H9 (cell line): Measurements from ENCODE around the gene PPFIBP1. TPM values are rescaled to one million over a fixed set of nuclear protein-coding genes. Genes with fewer than 3 reads are reported as not detected.

Source experiments
- DNase-seq: peaks from one replicate; pipeline ENCODE4 v3.0.0-alpha.2; 2017
- H2AFZ ChIP-seq: one replicate; pipeline ENCODE4 v1.6.1; 2013; ENCODE audit warnings: mild to moderate bottlenecking, low read length, control low read depth, moderate library complexity
- H2AK5ac ChIP-seq: 2 replicates; pipeline ENCODE4 v1.6.1; 2013; ENCODE audit warnings: low read length, control low read depth, mixed read lengths; ENCODE audit not compliant: insufficient read length
- H2BK120ac ChIP-seq: one replicate; pipeline ENCODE4 v1.6.1; 2013; ENCODE audit warnings: low read depth, mild to moderate bottlenecking, low read length, control low read depth, inconsistent platforms; ENCODE audit not compliant: poor library complexity, severe bottlenecking
- H2BK12ac ChIP-seq: 2 replicates; pipeline ENCODE4 v1.6.1; 2013; ENCODE audit warnings: low read length, control low read depth, mixed read lengths, low read depth; ENCODE audit not compliant: insufficient read length
- H2BK15ac ChIP-seq: 2 replicates; pipeline ENCODE4 v1.6.1; 2013; ENCODE audit warnings: low read depth, low read length, control low read depth
- H2BK20ac ChIP-seq: one replicate; pipeline ENCODE4 v1.6.1; 2013; ENCODE audit warnings: low read depth, mild to moderate bottlenecking, low read length, control low read depth, inconsistent platforms; ENCODE audit not compliant: poor library complexity, severe bottlenecking
- H2BK5ac ChIP-seq: 2 replicates; pipeline ENCODE4 v1.6.1; 2013; ENCODE audit warnings: low read length, control low read depth, mixed read lengths; ENCODE audit not compliant: insufficient read length
- H3K14ac ChIP-seq: 2 replicates; pipeline ENCODE4 v1.6.1; 2013; ENCODE audit warnings: low read length, control low read depth; ENCODE audit not compliant: insufficient read depth
- H3K18ac ChIP-seq: 2 replicates; pipeline ENCODE4 v1.6.1; 2013; ENCODE audit warnings: low read depth, mild to moderate bottlenecking, mixed read lengths, low read length, control low read depth; ENCODE audit not compliant: insufficient read length
- H3K23ac ChIP-seq: 2 replicates; pipeline ENCODE4 v1.6.1; 2013; ENCODE audit warnings: low read length, control low read depth, mixed read lengths, low read depth; ENCODE audit not compliant: insufficient read length
- H3K23me2 ChIP-seq: 2 replicates; pipeline ENCODE4 v1.6.1; 2013; ENCODE audit warnings: low read depth, mild to moderate bottlenecking, mixed read lengths, low read length, control low read depth; ENCODE audit not compliant: insufficient read length, poor library complexity, severe bottlenecking
- H3K27ac ChIP-seq: 2 replicates; pipeline ENCODE4 v1.5.1; 2013; ENCODE audit warnings: low read length, control low read depth, mixed read lengths, low read depth; ENCODE audit not compliant: insufficient read length
- H3K27me3 ChIP-seq: 2 replicates; pipeline ENCODE4 v1.6.1; 2013; ENCODE audit warnings: low read length, control low read depth, inconsistent platforms; ENCODE audit not compliant: insufficient read depth
- H3K4ac ChIP-seq: 2 replicates; pipeline ENCODE4 v1.6.1; 2013; ENCODE audit warnings: low read depth, mild to moderate bottlenecking, control low read depth, inconsistent platforms, low read length, moderate library complexity
- H3K4me1 ChIP-seq: 2 replicates; pipeline ENCODE4 v1.6.1; 2013; ENCODE audit warnings: low read length, control low read depth, inconsistent platforms; ENCODE audit not compliant: insufficient read depth
- H3K4me2 ChIP-seq: 2 replicates; pipeline ENCODE4 v1.6.1; 2013; ENCODE audit warnings: low read length, control low read depth, mixed read lengths; ENCODE audit not compliant: insufficient read length, insufficient read depth
- H3K56ac ChIP-seq: 2 replicates; pipeline ENCODE4 v1.6.1; 2013; ENCODE audit warnings: low read depth, mild to moderate bottlenecking, mixed read lengths, low read length, control low read depth; ENCODE audit not compliant: insufficient read length
- H3K79me1 ChIP-seq: 2 replicates; pipeline ENCODE4 v1.6.1; 2013; ENCODE audit warnings: low read depth, mild to moderate bottlenecking, moderate library complexity, low read length, control low read depth, inconsistent platforms; ENCODE audit not compliant: insufficient read depth, poor library complexity, severe bottlenecking
- H3K79me2 ChIP-seq: 2 replicates; pipeline ENCODE4 v1.6.1; 2013; ENCODE audit warnings: low read length, control low read depth, inconsistent platforms; ENCODE audit not compliant: insufficient read depth
- H3K9ac ChIP-seq: 2 replicates; pipeline ENCODE4 v1.6.1; 2013; ENCODE audit warnings: low read length, control low read depth, mixed read lengths; ENCODE audit not compliant: insufficient read length; ENCODE audit errors: extremely low read depth
- H3K9me3 ChIP-seq: one replicate; pipeline ENCODE4 v1.6.1; 2013; ENCODE audit warnings: low read depth, low read length, inconsistent platforms; ENCODE audit not compliant: control insufficient read depth
- H3T11ph ChIP-seq: one replicate; pipeline ENCODE4 v1.6.1; 2013; ENCODE audit warnings: mild to moderate bottlenecking, low read length, control low read depth, inconsistent platforms
- H4K20me1 ChIP-seq: one replicate; pipeline ENCODE4 v1.6.1; 2013; ENCODE audit not compliant: control insufficient read depth, insufficient read length, insufficient read depth
- H4K5ac ChIP-seq: 2 replicates; pipeline ENCODE4 v1.6.1; 2013; ENCODE audit warnings: low read depth, mild to moderate bottlenecking, mixed read lengths, low read length, control low read depth; ENCODE audit not compliant: insufficient read length
- H4K8ac ChIP-seq: replicated peaks from 2 replicates; pipeline ENCODE4 v1.6.1; 2013; ENCODE audit warnings: low read length, control low read depth, mixed read lengths, low read depth; ENCODE audit not compliant: insufficient read length
- H4K91ac ChIP-seq: 2 replicates; pipeline ENCODE4 v1.6.1; 2013; ENCODE audit warnings: low read depth, mild to moderate bottlenecking, moderate library complexity, mixed read lengths, low read length, control low read depth; ENCODE audit not compliant: insufficient read length
- H3K27ac Mint-ChIP-seq, 3 experiments: 2 replicates in 2 of 3; 3 replicates in 1 of 3; pipeline ENCODE4 v1.8.0; 2020 to 2021; ENCODE audit warnings: mixed read lengths in 3 of 3, mild to moderate bottlenecking in 1 of 3, moderate library complexity in 1 of 3
- H3K27me3 Mint-ChIP-seq: 2 replicates; pipeline ENCODE4 v1.8.0; 2021; ENCODE audit warnings: low read depth, mild to moderate bottlenecking, moderate library complexity, mixed read lengths
- H3K36me3 Mint-ChIP-seq, 3 experiments: 2 replicates in 2 of 3; 3 replicates in 1 of 3; pipeline ENCODE4 v1.8.0; 2020 to 2021; ENCODE audit warnings: low read depth in 3 of 3, mixed read lengths in 3 of 3; ENCODE audit not compliant: insufficient read depth in 1 of 3
- H3K4me1 Mint-ChIP-seq, 2 experiments: 2 replicates each; pipeline ENCODE4 v1.8.0; 2020; ENCODE audit warnings: mixed read lengths in 2 of 2
- H3K4me3 Mint-ChIP-seq, 2 experiments: 2 replicates in 1 of 2; 3 replicates in 1 of 2; pipeline ENCODE4 v1.8.0; 2020 to 2021; ENCODE audit warnings: mild to moderate bottlenecking in 2 of 2, mixed read lengths in 2 of 2, moderate library complexity in 1 of 2
- H3K9me3 Mint-ChIP-seq, 2 experiments: 2 replicates in 1 of 2; 3 replicates in 1 of 2; pipeline ENCODE4 v1.8.0; 2020; ENCODE audit warnings: mild to moderate bottlenecking in 2 of 2, mixed read lengths in 2 of 2, moderate library complexity in 1 of 2
- WGBS: extraction: QIAGEN DNeasy Blood & Tissue Kit; methylation state at CpG from one replicate; pipeline ENCODE4 v1.1.7; 2013; ENCODE audit warnings: missing lambda C conversion rate, low lambda C conversion rate, mixed read lengths; ENCODE audit not compliant: insufficient read length; ENCODE audit errors: extremely low coverage; 5-methylcytosine and 5-hydroxymethylcytosine counted together
- total RNA-seq: library from RNA; stranded (reverse); gene quantifications from 2 replicates; pipeline ENCODE4 v1.2.1, GENCODE V29; 2021
- TF ChIP-seq, protein P1 (sequence below): fragments of 200-600 bp; sonication (generic); conservative IDR thresholded peaks from 3 replicates; pipeline ENCODE4 v1.8.0; 2021; ENCODE audit warnings: antibody characterized with exemption, mild to moderate bottlenecking

The PPFIBP1 gene
- total RNA-seq, 1 experiment from 2014 or later = 29.2 TPM

DNA sequence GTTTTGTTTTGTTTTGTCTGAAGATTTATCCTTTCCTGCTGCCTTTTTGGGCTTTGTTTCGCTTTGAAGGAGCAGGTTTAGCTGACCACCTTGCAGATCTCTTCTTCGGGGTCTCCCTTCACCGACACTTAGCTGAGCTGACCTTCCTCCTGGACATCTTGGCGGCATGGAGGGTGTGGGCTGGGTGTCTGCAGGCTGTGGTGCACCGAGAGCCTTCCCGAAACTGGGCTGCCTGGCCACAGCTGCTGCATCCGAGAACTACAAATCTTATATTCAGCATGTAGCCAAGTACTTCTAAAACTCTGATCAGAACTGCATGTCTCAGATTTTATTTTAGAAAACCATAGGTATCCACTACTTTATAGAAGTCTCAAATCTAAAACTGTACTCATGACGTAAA lies 84.9 kb downstream of the PPFIBP1 start:
- TF ChIP-seq, protein P1, sequence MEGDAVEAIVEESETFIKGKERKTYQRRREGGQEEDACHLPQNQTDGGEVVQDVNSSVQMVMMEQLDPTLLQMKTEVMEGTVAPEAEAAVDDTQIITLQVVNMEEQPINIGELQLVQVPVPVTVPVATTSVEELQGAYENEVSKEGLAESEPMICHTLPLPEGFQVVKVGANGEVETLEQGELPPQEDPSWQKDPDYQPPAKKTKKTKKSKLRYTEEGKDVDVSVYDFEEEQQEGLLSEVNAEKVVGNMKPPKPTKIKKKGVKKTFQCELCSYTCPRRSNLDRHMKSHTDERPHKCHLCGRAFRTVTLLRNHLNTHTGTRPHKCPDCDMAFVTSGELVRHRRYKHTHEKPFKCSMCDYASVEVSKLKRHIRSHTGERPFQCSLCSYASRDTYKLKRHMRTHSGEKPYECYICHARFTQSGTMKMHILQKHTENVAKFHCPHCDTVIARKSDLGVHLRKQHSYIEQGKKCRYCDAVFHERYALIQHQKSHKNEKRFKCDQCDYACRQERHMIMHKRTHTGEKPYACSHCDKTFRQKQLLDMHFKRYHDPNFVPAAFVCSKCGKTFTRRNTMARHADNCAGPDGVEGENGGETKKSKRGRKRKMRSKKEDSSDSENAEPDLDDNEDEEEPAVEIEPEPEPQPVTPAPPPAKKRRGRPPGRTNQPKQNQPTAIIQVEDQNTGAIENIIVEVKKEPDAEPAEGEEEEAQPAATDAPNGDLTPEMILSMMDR = no peak
- Mint-ChIP-seq H3K36me3 (peaks cover 6 to 8% (median 7%) of the 10 kb centered on the region in 3 experiments), H3K4me3 (no peak overlapping the region), H3K9me3 (peaks cover 7 to 11% of the 10 kb centered on the region in 2 experiments; a peak in 4 of 5 replicates), H3K27ac (no peak overlapping the region; a peak in 1 of 7 replicates), H3K27me3 (no peaks in the 10 kb centered on the region), H3K4me1 (peaks cover 6 to 8% of the 10 kb centered on the region in 2 experiments; a peak in 3 of 4 replicates)
- H3K23me2 ChIP-seq = no peaks in the 10 kb centered on the region
- H4K20me1 ChIP-seq = no peaks in the 10 kb centered on the region
- H2BK20ac ChIP-seq = no peak overlapping the region
- no peaks in the 10 kb centered on the region; the same call in 1 of the 2 replicates for H3K4me1 ChIP-seq
- H3K27me3 ChIP-seq = no peaks in the 10 kb centered on the region
- no peak overlapping the region for H2BK12ac ChIP-seq
- H2AK5ac ChIP-seq = no peak overlapping the region
- H4K5ac ChIP-seq = no peak overlapping the region
- H3K4me2 ChIP-seq = no peak overlapping the region
- no peak overlapping the region for H3K14ac ChIP-seq
- H3K79me1 ChIP-seq = peaks cover 5% of the 10 kb centered on the region
- WGBS = no CpG with 5 or more reads among the region's 8 CpGs
- no peak overlapping the region for H3K18ac ChIP-seq
- H3K9ac ChIP-seq = no peak overlapping the region
- no peak overlapping the region for H3K27ac ChIP-seq
- no peak overlapping the region for H2BK5ac ChIP-seq
- no peak overlapping the region for H4K91ac ChIP-seq
- no peak for DNase-seq
- H2BK120ac ChIP-seq = no peak overlapping the region
- H3K56ac ChIP-seq = no peak overlapping the region
- no peaks in the 10 kb centered on the region for H3K79me2 ChIP-seq
- H2AFZ ChIP-seq = no peak overlapping the region
- H3K23ac ChIP-seq = no peak overlapping the region
- H2BK15ac ChIP-seq = no peak overlapping the region
- H4K8ac ChIP-seq = no peak overlapping the region
- H3K4ac ChIP-seq = no peak overlapping the region
- no peaks in the 10 kb centered on the region for H3K9me3 ChIP-seq
- no peak overlapping the region for H3T11ph ChIP-seq
